Erythroblast (primary cell): ENCODE results near the gene KBTBD4.

Source experiments
- GATA1 ChIP-seq: IDR thresholded peaks from 2 replicates; pipeline ENCODE4 v1.6.1; 2011; ENCODE audit warnings: low read depth, mild to moderate bottlenecking, control low read depth, low read length, moderate library complexity
- POLR2A ChIP-seq: IDR thresholded peaks from 2 replicates; pipeline ENCODE4 v1.6.1; 2011; ENCODE audit warnings: mild to moderate bottlenecking, low read length

- TF ChIP-seq POLR2A (no peak), GATA1 (no peak)
Observed at GRCh38 chr11:47589118-47589517, 10.3 kb upstream of the KBTBD4 start.
